H9 (cell line): ENCODE results near the gene OR10A4. TPM values are rescaled to one million over a fixed set of nuclear protein-coding genes. Genes with fewer than 3 reads are reported as not detected.

Experiments
- DNase-seq: peaks from one replicate; pipeline ENCODE4 v3.0.0-alpha.2; 2017
- H2AFZ ChIP-seq: one replicate; pipeline ENCODE4 v1.6.1; 2013; ENCODE audit warnings: mild to moderate bottlenecking, low read length, control low read depth, moderate library complexity
- H2AK5ac ChIP-seq: 2 replicates; pipeline ENCODE4 v1.6.1; 2013; ENCODE audit warnings: low read length, control low read depth, mixed read lengths; ENCODE audit not compliant: insufficient read length
- H2BK120ac ChIP-seq: one replicate; pipeline ENCODE4 v1.6.1; 2013; ENCODE audit warnings: low read depth, mild to moderate bottlenecking, low read length, control low read depth, inconsistent platforms; ENCODE audit not compliant: poor library complexity, severe bottlenecking
- H2BK12ac ChIP-seq: 2 replicates; pipeline ENCODE4 v1.6.1; 2013; ENCODE audit warnings: low read length, control low read depth, mixed read lengths, low read depth; ENCODE audit not compliant: insufficient read length
- H2BK15ac ChIP-seq: 2 replicates; pipeline ENCODE4 v1.6.1; 2013; ENCODE audit warnings: low read depth, low read length, control low read depth
- H2BK20ac ChIP-seq: one replicate; pipeline ENCODE4 v1.6.1; 2013; ENCODE audit warnings: low read depth, mild to moderate bottlenecking, low read length, control low read depth, inconsistent platforms; ENCODE audit not compliant: poor library complexity, severe bottlenecking
- H2BK5ac ChIP-seq: 2 replicates; pipeline ENCODE4 v1.6.1; 2013; ENCODE audit warnings: low read length, control low read depth, mixed read lengths; ENCODE audit not compliant: insufficient read length
- H3K14ac ChIP-seq: 2 replicates; pipeline ENCODE4 v1.6.1; 2013; ENCODE audit warnings: low read length, control low read depth; ENCODE audit not compliant: insufficient read depth
- H3K18ac ChIP-seq: 2 replicates; pipeline ENCODE4 v1.6.1; 2013; ENCODE audit warnings: low read depth, mild to moderate bottlenecking, mixed read lengths, low read length, control low read depth; ENCODE audit not compliant: insufficient read length
- H3K23ac ChIP-seq: 2 replicates; pipeline ENCODE4 v1.6.1; 2013; ENCODE audit warnings: low read length, control low read depth, mixed read lengths, low read depth; ENCODE audit not compliant: insufficient read length
- H3K23me2 ChIP-seq: 2 replicates; pipeline ENCODE4 v1.6.1; 2013; ENCODE audit warnings: low read depth, mild to moderate bottlenecking, mixed read lengths, low read length, control low read depth; ENCODE audit not compliant: insufficient read length, poor library complexity, severe bottlenecking
- H3K27ac ChIP-seq: 2 replicates; pipeline ENCODE4 v1.5.1; 2013; ENCODE audit warnings: low read length, control low read depth, mixed read lengths, low read depth; ENCODE audit not compliant: insufficient read length
- H3K27me3 ChIP-seq: 2 replicates; pipeline ENCODE4 v1.6.1; 2013; ENCODE audit warnings: low read length, control low read depth, inconsistent platforms; ENCODE audit not compliant: insufficient read depth
- H3K4ac ChIP-seq: 2 replicates; pipeline ENCODE4 v1.6.1; 2013; ENCODE audit warnings: low read depth, mild to moderate bottlenecking, control low read depth, inconsistent platforms, low read length, moderate library complexity
- H3K4me1 ChIP-seq: 2 replicates; pipeline ENCODE4 v1.6.1; 2013; ENCODE audit warnings: low read length, control low read depth, inconsistent platforms; ENCODE audit not compliant: insufficient read depth
- H3K4me2 ChIP-seq: 2 replicates; pipeline ENCODE4 v1.6.1; 2013; ENCODE audit warnings: low read length, control low read depth, mixed read lengths; ENCODE audit not compliant: insufficient read length, insufficient read depth
- H3K56ac ChIP-seq: 2 replicates; pipeline ENCODE4 v1.6.1; 2013; ENCODE audit warnings: low read depth, mild to moderate bottlenecking, mixed read lengths, low read length, control low read depth; ENCODE audit not compliant: insufficient read length
- H3K79me1 ChIP-seq: 2 replicates; pipeline ENCODE4 v1.6.1; 2013; ENCODE audit warnings: low read depth, mild to moderate bottlenecking, moderate library complexity, low read length, control low read depth, inconsistent platforms; ENCODE audit not compliant: insufficient read depth, poor library complexity, severe bottlenecking
- H3K79me2 ChIP-seq: 2 replicates; pipeline ENCODE4 v1.6.1; 2013; ENCODE audit warnings: low read length, control low read depth, inconsistent platforms; ENCODE audit not compliant: insufficient read depth
- H3K9ac ChIP-seq: 2 replicates; pipeline ENCODE4 v1.6.1; 2013; ENCODE audit warnings: low read length, control low read depth, mixed read lengths; ENCODE audit not compliant: insufficient read length; ENCODE audit errors: extremely low read depth
- H3K9me3 ChIP-seq: one replicate; pipeline ENCODE4 v1.6.1; 2013; ENCODE audit warnings: low read depth, low read length, inconsistent platforms; ENCODE audit not compliant: control insufficient read depth
- H3T11ph ChIP-seq: one replicate; pipeline ENCODE4 v1.6.1; 2013; ENCODE audit warnings: mild to moderate bottlenecking, low read length, control low read depth, inconsistent platforms
- H4K20me1 ChIP-seq: one replicate; pipeline ENCODE4 v1.6.1; 2013; ENCODE audit not compliant: control insufficient read depth, insufficient read length, insufficient read depth
- H4K5ac ChIP-seq: 2 replicates; pipeline ENCODE4 v1.6.1; 2013; ENCODE audit warnings: low read depth, mild to moderate bottlenecking, mixed read lengths, low read length, control low read depth; ENCODE audit not compliant: insufficient read length
- H4K8ac ChIP-seq: replicated peaks from 2 replicates; pipeline ENCODE4 v1.6.1; 2013; ENCODE audit warnings: low read length, control low read depth, mixed read lengths, low read depth; ENCODE audit not compliant: insufficient read length
- H4K91ac ChIP-seq: 2 replicates; pipeline ENCODE4 v1.6.1; 2013; ENCODE audit warnings: low read depth, mild to moderate bottlenecking, moderate library complexity, mixed read lengths, low read length, control low read depth; ENCODE audit not compliant: insufficient read length
- H3K27ac Mint-ChIP-seq, 3 experiments: 2 replicates in 2 of 3; 3 replicates in 1 of 3; pipeline ENCODE4 v1.8.0; 2020 to 2021; ENCODE audit warnings: mixed read lengths in 3 of 3, mild to moderate bottlenecking in 1 of 3, moderate library complexity in 1 of 3
- H3K27me3 Mint-ChIP-seq: 2 replicates; pipeline ENCODE4 v1.8.0; 2021; ENCODE audit warnings: low read depth, mild to moderate bottlenecking, moderate library complexity, mixed read lengths
- H3K36me3 Mint-ChIP-seq, 3 experiments: 2 replicates in 2 of 3; 3 replicates in 1 of 3; pipeline ENCODE4 v1.8.0; 2020 to 2021; ENCODE audit warnings: low read depth in 3 of 3, mixed read lengths in 3 of 3; ENCODE audit not compliant: insufficient read depth in 1 of 3
- H3K4me1 Mint-ChIP-seq, 2 experiments: 2 replicates each; pipeline ENCODE4 v1.8.0; 2020; ENCODE audit warnings: mixed read lengths in 2 of 2
- H3K4me3 Mint-ChIP-seq, 2 experiments: 2 replicates in 1 of 2; 3 replicates in 1 of 2; pipeline ENCODE4 v1.8.0; 2020 to 2021; ENCODE audit warnings: mild to moderate bottlenecking in 2 of 2, mixed read lengths in 2 of 2, moderate library complexity in 1 of 2
- H3K9me3 Mint-ChIP-seq, 2 experiments: 2 replicates in 1 of 2; 3 replicates in 1 of 2; pipeline ENCODE4 v1.8.0; 2020; ENCODE audit warnings: mild to moderate bottlenecking in 2 of 2, mixed read lengths in 2 of 2, moderate library complexity in 1 of 2
- CTCF ChIP-seq: fragments of 200-600 bp; sonication (generic); conservative IDR thresholded peaks from 3 replicates; pipeline ENCODE4 v1.8.0; 2021; ENCODE audit warnings: antibody characterized with exemption, mild to moderate bottlenecking
- WGBS: extraction: QIAGEN DNeasy Blood & Tissue Kit; methylation state at CpG from one replicate; pipeline ENCODE4 v1.1.7; 2013; ENCODE audit warnings: missing lambda C conversion rate, low lambda C conversion rate, mixed read lengths; ENCODE audit not compliant: insufficient read length; ENCODE audit errors: extremely low coverage; 5-methylcytosine and 5-hydroxymethylcytosine counted together
- total RNA-seq: library from RNA; stranded (reverse); gene quantifications from 2 replicates; pipeline ENCODE4 v1.2.1, GENCODE V29; 2021

Gene OR10A4
- total RNA-seq, 1 experiment from 2014 or later = not detected

DNA sequence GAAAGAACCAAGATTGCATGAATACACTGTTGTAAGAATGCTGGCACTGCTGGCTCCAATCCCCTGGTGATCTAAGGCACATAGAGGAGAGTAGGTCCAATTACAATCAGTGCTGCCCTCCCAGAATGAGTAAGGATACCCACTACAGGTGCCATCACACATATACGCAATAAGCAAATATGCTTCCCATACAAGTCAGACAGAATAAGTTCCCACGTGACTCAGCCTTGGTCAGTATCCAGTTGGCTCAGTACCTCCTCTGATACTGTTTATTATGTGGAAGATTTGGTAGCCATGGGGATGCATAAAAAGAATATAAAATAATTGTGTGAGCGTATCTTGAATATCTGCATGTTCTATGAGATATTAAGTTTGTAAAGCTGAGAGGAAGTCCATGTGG is 35.5 kb downstream of the OR10A4 start:
- Histone ChIP-seq H2BK15ac (no peak overlapping the region), H4K91ac (no peak overlapping the region), H3K14ac (no peak overlapping the region), H3K79me1 (no peaks in the 10 kb centered on the region), H3K23me2 (no peaks in the 10 kb centered on the region), H2BK5ac (no peak overlapping the region), H2AK5ac (no peak overlapping the region), H3K9me3 (no peaks in the 10 kb centered on the region), H3K23ac (no peak overlapping the region), H3K4me1 (no peaks in the 10 kb centered on the region), H3K79me2 (no peaks in the 10 kb centered on the region), H3K27me3 (no peaks in the 10 kb centered on the region), H4K8ac (no peak overlapping the region), H4K20me1 (no peaks in the 10 kb centered on the region), H3K4ac (no peak overlapping the region), H3K9ac (no peak overlapping the region), H3T11ph (no peak overlapping the region), H2BK120ac (no peak overlapping the region), H2BK20ac (no peak overlapping the region), H2AFZ (no peak overlapping the region), H2BK12ac (no peak overlapping the region), H3K4me2 (no peak overlapping the region), H3K18ac (no peak overlapping the region), H3K27ac (no peak overlapping the region), H4K5ac (no peak overlapping the region), H3K56ac (no peak overlapping the region)
- no CpG with 5 or more reads among the region's 3 CpGs for WGBS
- no peaks in the 10 kb centered on the region for H3K4me1 Mint-ChIP-seq
- H3K9me3 Mint-ChIP-seq = no peaks in the 10 kb centered on the region
- H3K36me3 Mint-ChIP-seq = no peaks in the 10 kb centered on the region
- no peak overlapping the region for H3K4me3 Mint-ChIP-seq
- no peak overlapping the region for H3K27ac Mint-ChIP-seq
- H3K27me3 Mint-ChIP-seq = no peaks in the 10 kb centered on the region
- no peak for TF ChIP-seq CTCF
- no peak for DNase-seq
